Muscle of leg (tissue), 11 donors: ENCODE measurements around the gene DNAJC17. TPM values are rescaled to one million over a fixed set of nuclear protein-coding genes. Genes with fewer than 3 reads are reported as not detected.

Source experiments
- DNase-seq: peaks from one replicate; pipeline ENCODE4 v3.0.0; 2013
- H3K27ac ChIP-seq: one replicate; pipeline ENCODE4 v1.5.1; 2013; ENCODE audit warnings: mild to moderate bottlenecking, low read length, control low read depth
- H3K27me3 ChIP-seq: one replicate; pipeline ENCODE4 v1.6.1; 2013; ENCODE audit warnings: low read length; ENCODE audit not compliant: control insufficient read depth, insufficient read depth
- H3K36me3 ChIP-seq: one replicate; pipeline ENCODE4 v1.6.1; 2013; ENCODE audit warnings: low read length; ENCODE audit not compliant: control insufficient read depth, insufficient read depth
- H3K4me1 ChIP-seq: one replicate; pipeline ENCODE4 v1.6.1; 2013; ENCODE audit warnings: low read length; ENCODE audit not compliant: control insufficient read depth, insufficient read depth
- H3K4me3 ChIP-seq: one replicate; pipeline ENCODE4 v1.5.1; 2013; ENCODE audit warnings: low read length, control low read depth
- H3K9me3 ChIP-seq: replicated peaks from 2 replicates; pipeline ENCODE4 v1.6.1; 2013; ENCODE audit warnings: low read depth, low read length; ENCODE audit not compliant: control insufficient read depth
- WGBS: methylation state at CpG from one replicate; pipeline ENCODE4 v1.1.5; 2013; ENCODE audit warnings: missing lambda C conversion rate; ENCODE audit not compliant: insufficient coverage; 5-methylcytosine and 5-hydroxymethylcytosine counted together
- polyA plus RNA-seq, 8 donors: library from polyadenylated mRNA; unstranded; fragments of 120-200 nt; gene quantifications; one replicate each; pipeline versions ENCODE4 v1.2.1 to v1.2.3, GENCODE V29; 2013; ENCODE audit warnings: inconsistent platforms in 1 of 8, low replicate concordance in 1 of 8; ENCODE audit not compliant: insufficient read length in 8 of 8, insufficient read depth in 1 of 8
- total RNA-seq: library from RNA; stranded (reverse); fragments of 120-200 nt; gene quantifications from one replicate; pipeline ENCODE4 v1.2.4, GENCODE V29; 2013

Gene DNAJC17
- total and polyA plus RNA-seq, 9 donors: 23.9 to 37.9 (median 30.4) TPM

DNA sequence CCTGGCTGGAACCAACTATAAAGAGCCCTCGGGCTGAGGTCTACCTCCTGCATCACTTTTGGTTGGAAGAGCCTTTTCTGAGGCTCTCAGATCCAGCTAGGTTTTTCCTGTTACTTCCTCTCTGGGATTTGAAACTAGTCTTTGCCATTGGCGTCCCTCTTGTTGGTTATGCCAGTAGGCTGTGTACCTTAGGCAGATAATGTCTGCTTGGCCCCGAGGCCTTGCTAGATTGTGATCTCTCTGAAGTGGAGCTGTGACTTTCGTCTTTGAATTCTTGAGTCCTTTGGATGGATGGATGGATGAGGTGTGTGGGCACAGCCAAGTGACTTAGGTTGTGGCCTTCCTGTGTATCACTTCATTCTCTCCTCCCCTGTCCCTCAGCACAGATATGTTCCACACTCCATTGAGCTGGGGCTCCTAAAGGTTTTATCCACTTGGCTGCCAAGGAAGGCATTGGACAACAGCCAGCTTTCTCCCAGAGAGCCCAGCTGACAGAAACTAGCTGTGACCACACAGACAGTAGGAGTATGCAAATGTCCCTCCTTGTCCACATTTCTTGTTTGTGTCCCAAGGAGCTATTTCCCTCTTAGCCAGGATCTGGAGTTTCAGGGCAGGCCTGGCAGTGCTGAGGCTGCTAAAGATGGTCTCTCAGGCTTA lies 7.9 kb upstream of the DNAJC17 start:
- DNase-seq: peak; percentile 26
- WGBS: 86% methylated on average over 1 of the region's 4 CpGs
- H3K36me3 ChIP-seq: peaks cover 40% of the 10 kb centered on the region

DNA sequence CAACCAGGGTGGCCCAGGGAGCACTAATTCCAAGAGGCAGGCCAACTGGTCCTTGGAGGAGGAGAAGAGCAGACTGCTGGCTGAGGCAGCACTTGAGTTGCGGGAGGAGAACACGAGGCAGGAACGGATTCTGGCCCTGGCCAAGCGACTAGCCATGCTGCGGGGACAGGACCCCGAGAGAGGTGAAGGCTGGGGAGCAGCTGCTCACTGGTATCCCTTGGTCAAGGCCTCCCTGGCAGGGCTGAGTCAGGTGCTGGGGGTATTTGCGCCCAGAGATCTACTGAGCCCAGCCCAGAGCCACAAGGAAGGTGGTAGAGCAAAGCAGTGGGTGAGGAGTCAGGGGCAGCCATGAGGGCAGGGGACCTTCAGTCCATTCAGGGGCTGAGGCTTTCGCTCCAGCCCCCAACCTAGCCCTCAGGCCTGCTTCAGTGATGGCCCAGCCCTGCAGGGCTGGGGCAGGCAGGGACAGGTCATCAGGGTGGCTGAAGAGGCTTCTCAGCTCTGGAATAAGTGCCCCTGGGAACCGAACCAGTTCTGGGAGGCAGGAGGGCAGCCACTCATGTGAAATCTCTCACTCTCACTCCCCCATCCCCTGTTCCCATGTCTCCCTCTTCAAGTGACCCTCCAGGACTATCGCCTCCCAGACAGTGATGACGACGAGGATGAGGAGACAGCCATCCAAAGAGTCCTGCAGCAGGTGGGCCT lies 5.6 kb upstream of the DNAJC17 start:
- no peak overlapping the region for H3K27ac ChIP-seq
- H3K4me3 ChIP-seq: no peak overlapping the region
- H3K4me1 ChIP-seq: peaks cover 10% of the 10 kb centered on the region
- H3K27me3 ChIP-seq: no peaks in the 10 kb centered on the region
- H3K9me3 ChIP-seq: no peaks in the 10 kb centered on the region
- 90% methylated on average over 9 of the region's 12 CpGs for WGBS
- DNase-seq: no peak
- H3K36me3 ChIP-seq: peaks cover 47% of the 10 kb centered on the region

More for the DNA sequence above, 7.9 kb upstream of the DNAJC17 start:
- Histone ChIP-seq H3K27ac (no peak overlapping the region), H3K27me3 (no peaks in the 10 kb centered on the region), H3K4me3 (no peak overlapping the region), H3K9me3 (no peaks in the 10 kb centered on the region), H3K4me1 (peaks cover 6% of the 10 kb centered on the region)

DNA sequence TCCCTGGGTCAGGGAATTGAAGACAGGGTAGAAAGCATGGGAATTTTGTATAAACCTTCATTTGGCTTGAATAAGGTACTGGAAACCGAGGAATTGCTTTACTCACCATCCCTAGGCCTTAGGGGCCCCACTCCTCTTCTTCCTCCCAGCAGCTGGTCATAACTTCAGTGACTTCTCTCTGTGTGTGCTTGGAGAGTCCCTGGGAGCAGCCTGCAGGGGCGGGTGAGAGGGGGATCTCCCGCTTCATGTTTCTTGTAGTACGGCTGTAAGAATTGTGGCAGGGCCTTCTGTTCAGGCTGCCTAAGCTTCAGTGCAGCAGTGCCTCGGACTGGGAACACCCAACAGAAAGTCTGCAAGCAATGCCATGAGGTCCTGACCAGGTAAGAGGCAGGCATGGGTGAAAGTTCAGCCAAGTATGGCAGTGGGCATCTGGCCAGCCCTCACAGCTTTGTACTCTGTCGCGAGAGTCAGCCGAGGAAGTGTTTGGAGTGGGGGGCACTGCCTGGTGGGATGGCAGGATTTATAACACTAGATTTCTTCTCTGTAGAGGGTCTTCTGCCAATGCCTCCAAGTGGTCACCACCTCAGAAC lies 1.7 kb upstream of the DNAJC17 start:
- H3K4me3 ChIP-seq: no peak overlapping the region
- no peaks in the 10 kb centered on the region for H3K27me3 ChIP-seq
- DNase-seq: no peak
- 53% methylated on average over 3 of the region's 8 CpGs for WGBS
- H3K9me3 ChIP-seq: no peaks in the 10 kb centered on the region
- H3K36me3 ChIP-seq: peaks cover 35% of the 10 kb centered on the region
- peaks cover 11% of the 10 kb centered on the region for H3K4me1 ChIP-seq
- no peak overlapping the region for H3K27ac ChIP-seq

DNA sequence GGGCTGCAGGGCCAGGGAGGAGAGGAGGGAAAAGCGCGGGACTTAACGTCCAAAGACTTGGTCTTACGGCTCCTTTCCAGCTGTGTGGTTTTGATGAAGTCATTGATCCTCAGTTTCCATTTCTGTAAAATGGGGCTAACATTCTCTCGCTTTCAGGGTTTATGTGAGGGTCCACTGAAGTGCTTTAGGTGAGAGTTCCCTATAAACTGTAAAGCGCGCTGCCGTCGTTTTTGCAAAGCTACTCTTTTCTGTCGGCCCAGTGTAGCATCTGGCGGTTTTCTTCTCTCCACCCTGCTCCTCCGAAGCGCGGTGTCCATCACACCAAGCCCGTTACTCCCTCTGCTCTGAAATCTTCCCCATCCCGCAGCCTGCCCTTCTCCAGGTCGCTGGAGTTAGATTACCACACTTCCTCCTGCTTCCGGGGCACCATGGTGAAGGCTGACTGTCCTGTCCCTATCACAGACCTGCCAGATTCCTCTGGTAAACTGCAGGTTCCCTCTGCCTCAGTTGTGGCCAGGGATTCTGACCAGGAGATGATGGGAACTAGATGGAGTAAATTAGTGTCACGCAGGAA lies 702 bp upstream of the DNAJC17 start:
- peak overlapping the region; percentile 60 for H3K27ac ChIP-seq
- no peak for DNase-seq
- 33% methylated on average over 13 of the region's 19 CpGs for WGBS
- H3K9me3 ChIP-seq: no peaks in the 10 kb centered on the region
- H3K4me3 ChIP-seq: peak overlapping the region; percentile 92
- H3K4me1 ChIP-seq: peaks cover 11% of the 10 kb centered on the region
- no peaks in the 10 kb centered on the region for H3K27me3 ChIP-seq
- peaks cover 30% of the 10 kb centered on the region for H3K36me3 ChIP-seq

DNA sequence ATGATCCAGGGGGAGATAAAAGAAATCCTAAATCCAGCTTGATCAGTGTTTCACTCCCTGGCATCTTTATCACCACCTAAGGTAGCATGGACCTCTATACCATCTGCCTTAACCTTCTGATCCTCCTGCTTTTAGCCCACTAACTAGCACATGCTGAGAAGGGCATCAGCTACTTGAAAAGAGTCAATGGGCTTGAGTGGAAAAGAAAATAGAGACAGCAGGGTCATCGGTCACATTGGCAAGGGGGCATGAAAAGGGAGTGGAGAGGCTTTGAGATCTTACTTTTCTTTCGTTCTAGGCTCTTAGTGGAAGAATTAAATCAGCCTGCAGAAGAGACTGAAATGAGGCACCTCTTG lies 623 bp downstream of the DNAJC17 start:
- 0% methylated on average over 2 of the region's 2 CpGs for WGBS
- Histone ChIP-seq H3K36me3 (peaks cover 23% of the 10 kb centered on the region), H3K27me3 (no peaks in the 10 kb centered on the region), H3K4me3 (peak overlapping the region; percentile 92), H3K9me3 (no peaks in the 10 kb centered on the region), H3K27ac (peak overlapping the region; percentile 97), H3K4me1 (peaks cover 11% of the 10 kb centered on the region)
- no peak for DNase-seq

DNA sequence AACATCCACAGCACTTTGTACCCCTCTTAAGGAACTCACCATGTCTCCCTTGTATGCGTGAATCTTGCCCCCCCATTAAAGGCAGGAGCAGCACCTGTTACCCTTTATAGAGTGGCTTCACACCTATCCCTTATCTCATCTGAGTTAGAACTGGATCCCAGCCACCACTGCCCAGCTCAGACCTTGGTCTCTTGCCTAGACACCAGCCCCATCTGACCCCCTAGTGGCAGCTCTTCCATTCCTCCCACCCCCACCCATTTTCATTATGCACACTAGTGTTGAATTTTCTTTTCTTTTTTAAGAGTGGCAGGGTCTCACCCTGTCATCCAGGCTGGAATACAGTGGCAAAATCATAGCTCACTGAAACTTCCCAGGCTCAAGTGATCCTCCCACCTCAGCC lies 3.6 kb downstream of the DNAJC17 start:
- 86% methylated on average over 1 of the region's 1 CpG for WGBS
- no peak for DNase-seq
- no peak overlapping the region for H3K27ac ChIP-seq
- H3K9me3 ChIP-seq: no peaks in the 10 kb centered on the region
- peaks cover 11% of the 10 kb centered on the region for H3K4me1 ChIP-seq
- H3K27me3 ChIP-seq: no peaks in the 10 kb centered on the region
- no peak overlapping the region for H3K4me3 ChIP-seq
- peaks cover 4% of the 10 kb centered on the region for H3K36me3 ChIP-seq

DNA sequence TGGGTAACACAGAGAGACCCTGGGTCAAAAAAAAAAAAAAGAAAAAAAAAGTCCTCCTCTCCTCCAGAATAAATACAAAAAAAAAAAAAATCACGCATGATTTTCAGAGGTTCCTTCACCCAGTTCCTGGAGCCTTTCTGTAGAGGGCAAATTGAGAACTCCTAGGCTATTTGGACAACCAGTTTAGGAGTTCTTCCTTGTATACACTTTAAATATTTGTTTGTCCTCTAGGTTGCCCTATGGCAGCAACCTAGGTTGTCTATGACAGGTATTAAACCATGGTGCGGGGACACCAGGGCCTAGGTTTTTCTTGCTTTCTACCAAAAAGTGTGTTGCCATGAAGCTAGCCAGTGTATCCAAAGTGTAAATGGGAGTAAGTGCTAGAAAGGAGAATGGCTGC lies 4.2 kb downstream of the DNAJC17 start:
- WGBS: 100% methylated on average over 1 of the region's 2 CpGs
- H3K36me3 ChIP-seq: peaks cover 4% of the 10 kb centered on the region
- no peaks in the 10 kb centered on the region for H3K27me3 ChIP-seq
- no peak for DNase-seq
- peaks cover 8% of the 10 kb centered on the region for H3K4me1 ChIP-seq
- H3K4me3 ChIP-seq: no peak overlapping the region
- H3K27ac ChIP-seq: no peak overlapping the region
- no peaks in the 10 kb centered on the region for H3K9me3 ChIP-seq

DNA sequence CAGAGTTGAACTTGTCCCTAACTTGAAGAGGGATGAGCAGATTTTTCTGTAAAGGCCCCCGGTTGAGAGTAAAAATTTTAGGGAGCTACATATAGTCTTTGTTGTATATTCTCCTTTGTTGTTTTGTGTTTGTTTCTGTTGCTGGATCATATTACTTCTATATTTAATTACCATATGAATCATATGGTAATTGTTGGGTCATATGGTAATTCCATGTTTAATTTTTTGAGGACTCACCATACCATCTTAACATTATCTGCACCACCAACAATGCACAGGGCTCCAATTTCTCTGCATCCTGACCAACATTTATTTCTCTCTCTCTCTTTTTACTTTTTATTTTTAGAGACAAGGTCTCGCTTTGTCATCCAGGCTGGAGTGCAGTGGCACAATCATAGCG lies 7.8 kb downstream of the DNAJC17 start:
- no peaks in the 10 kb centered on the region for H3K27me3 ChIP-seq
- no peak overlapping the region for H3K4me3 ChIP-seq
- peaks cover 4% of the 10 kb centered on the region for H3K36me3 ChIP-seq
- H3K9me3 ChIP-seq: no peaks in the 10 kb centered on the region
- H3K4me1 ChIP-seq: no peaks in the 10 kb centered on the region
- DNase-seq: no peak
- WGBS: no CpG with 5 or more reads among the region's 3 CpGs
- H3K27ac ChIP-seq: no peak overlapping the region

DNA sequence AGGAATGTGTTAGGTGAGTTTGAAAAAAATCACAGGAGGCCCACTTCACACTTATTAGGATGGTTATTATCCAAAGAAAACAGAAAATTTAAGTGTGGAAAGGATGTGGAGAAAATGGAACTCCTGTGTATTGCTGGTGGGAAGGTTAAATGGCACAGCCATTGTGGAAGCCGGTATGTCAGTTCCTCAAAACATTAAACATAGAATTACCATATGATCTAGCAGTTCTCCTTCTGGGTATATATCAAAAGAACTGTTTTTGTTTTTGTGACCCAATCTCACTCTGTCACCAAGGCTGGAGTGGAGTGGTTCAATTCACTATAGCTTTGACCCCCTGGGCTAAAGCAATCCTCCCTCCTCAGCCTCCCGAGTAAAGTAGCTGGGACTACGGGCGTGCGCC lies 10.8 kb downstream of the DNAJC17 start:
- WGBS: no CpG with 5 or more reads among the region's 5 CpGs
- no peak overlapping the region for H3K27ac ChIP-seq

DNA sequence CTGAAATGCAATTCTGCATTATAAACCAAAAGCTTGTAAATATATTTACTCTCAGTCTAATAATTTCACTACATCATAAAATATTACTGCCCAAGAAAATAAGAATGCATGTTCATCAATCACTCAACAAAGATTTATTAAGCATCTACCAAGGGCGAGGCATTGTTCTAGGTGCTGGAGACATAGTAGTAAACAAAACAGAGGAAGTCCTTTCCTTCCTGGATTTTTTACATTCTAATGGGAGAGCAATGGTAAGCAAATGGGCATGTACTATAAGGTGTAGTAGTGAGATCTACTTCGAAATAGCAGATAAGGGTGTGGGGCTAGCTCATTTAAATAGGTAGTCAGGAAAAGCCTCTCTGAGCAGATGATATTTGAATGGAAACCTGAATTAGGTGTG lies 11.2 kb downstream of the DNAJC17 start:
- WGBS: 75% methylated on average over 1 of the region's 2 CpGs
- no peaks in the 10 kb centered on the region for H3K4me1 ChIP-seq
- no peak overlapping the region for H3K27ac ChIP-seq
- H3K27me3 ChIP-seq: no peaks in the 10 kb centered on the region
- no peaks in the 10 kb centered on the region for H3K9me3 ChIP-seq
- H3K4me3 ChIP-seq: no peak overlapping the region
- DNase-seq: no peak
- peaks cover 14% of the 10 kb centered on the region for H3K36me3 ChIP-seq

More for the DNA sequence above, 10.8 kb downstream of the DNAJC17 start:
- H3K9me3 ChIP-seq: no peaks in the 10 kb centered on the region
- H3K4me1 ChIP-seq: no peaks in the 10 kb centered on the region
- no peak overlapping the region for H3K4me3 ChIP-seq
- peaks cover 13% of the 10 kb centered on the region for H3K36me3 ChIP-seq
- DNase-seq: no peak
- H3K27me3 ChIP-seq: no peaks in the 10 kb centered on the region
